ENCODE data around the gene ACADSB.

ACADSB gene

GRCh38 chr10:123008355-123009104 lies at the start of gene ACADSB, which contains the start of gene IKZF5:
Gene ACADSB, plus strand, starts transcription at chr10:123009006. Its CDS starts 24 bp downstream, at chr10:123009030.
Gene IKZF5, minus strand, starts transcription at chr10:123008795. Its CDS starts 10,170 bp downstream, at chr10:122998625.
- DNase-seq (ENCODE audit: low read depth) = peak; percentile 99

- DNase-seq (ENCODE audit: low read depth) = no peak
Measured at GRCh38 chr10:122962405-122962804, 46.4 kb upstream of the ACADSB start.

- no peak for DNase-seq (ENCODE audit: low read depth)
Measured at GRCh38 chr10:122966879-122967278, 41.9 kb upstream of the ACADSB start.

GRCh38 chr10:122968698-122969097 lies 40.1 kb upstream of the ACADSB start:
- no peak for DNase-seq (ENCODE audit: low read depth)

- DNase-seq (ENCODE audit: low read depth) = no peak
Measured at GRCh38 chr10:122974023-122974422, 34.8 kb upstream of the ACADSB start.

GRCh38 chr10:122974543-122975064 lies 34.2 kb upstream of the ACADSB start:
- DNase-seq (ENCODE audit: low read depth) = no peak

- peak; percentile 92 for DNase-seq (ENCODE audit: low read depth)
Measured at GRCh38 chr10:122980209-122981065, 28.4 kb upstream of the ACADSB start, which contains the start of gene PSTK. Gene PSTK, plus strand, starts transcription at chr10:122980401. Its CDS starts 79 bp downstream, at chr10:122980480.

GRCh38 chr10:122981066-122981464 lies 27.7 kb upstream of the ACADSB start:
- peak; percentile 71 for DNase-seq (ENCODE audit: low read depth)

GRCh38 chr10:122983898-122984297 lies 24.9 kb upstream of the ACADSB start:
- no peak for DNase-seq (ENCODE audit: low read depth)

GRCh38 chr10:122984708-122985107 lies 24.1 kb upstream of the ACADSB start:
- DNase-seq (ENCODE audit: low read depth) = no peak

- no peak for DNase-seq (ENCODE audit: low read depth)
Measured at GRCh38 chr10:122986335-122986734, 22.5 kb upstream of the ACADSB start.

- DNase-seq (ENCODE audit: low read depth) = no peak
Measured at GRCh38 chr10:122988501-122988900, 20.3 kb upstream of the ACADSB start.

GRCh38 chr10:122990278-122990677 lies 18.5 kb upstream of the ACADSB start:
- DNase-seq (ENCODE audit: low read depth) = peak; percentile 16

GRCh38 chr10:122992031-122992585 lies 16.7 kb upstream of the ACADSB start:
- no peak for DNase-seq (ENCODE audit: low read depth)

GRCh38 chr10:122993797-122994336 lies 14.9 kb upstream of the ACADSB start:
- no peak for DNase-seq (ENCODE audit: low read depth)

- DNase-seq (ENCODE audit: low read depth) = no peak
Measured at GRCh38 chr10:122995936-122996335, 12.9 kb upstream of the ACADSB start.

- DNase-seq (ENCODE audit: low read depth) = no peak
Measured at GRCh38 chr10:122997864-122998263, 10.9 kb upstream of the ACADSB start.

- no peak for DNase-seq (ENCODE audit: low read depth)
Measured at GRCh38 chr10:122998360-122998917, 10.4 kb upstream of the ACADSB start.

GRCh38 chr10:122998934-122999333 lies 9.9 kb upstream of the ACADSB start:
- DNase-seq (ENCODE audit: low read depth) = no peak

GRCh38 chr10:122999347-122999746 lies 9.5 kb upstream of the ACADSB start:
- no peak for DNase-seq (ENCODE audit: low read depth)

GRCh38 chr10:123000155-123000554 lies 8.7 kb upstream of the ACADSB start:
- DNase-seq (ENCODE audit: low read depth) = no peak

GRCh38 chr10:123001370-123001769 lies 7.4 kb upstream of the ACADSB start:
- DNase-seq (ENCODE audit: low read depth) = no peak

All from ELR (cell line).